COLO829 (cell line): Measurements from ENCODE around the gene OCA2.

Source experiments
- DNase-seq: peaks from one replicate; pipeline ENCODE4 v3.0.0; 2012; ENCODE audit warnings: low spot score

Gene OCA2

GRCh38 chr15:28118531-28118930 lies 19.4 kb upstream of the OCA2 start:
- no peak for DNase-seq

- DNase-seq, result no peak
These were observed 19.0 kb upstream of the OCA2 start for GRCh38 chr15:28118083-28118482.

GRCh38 chr15:28117432-28117990 lies 18.4 kb upstream of the OCA2 start:
- DNase-seq, result no peak

GRCh38 chr15:28116521-28117431 lies 17.7 kb upstream of the OCA2 start:
- DNase-seq, result no peak

GRCh38 chr15:28115871-28116270 lies 16.8 kb upstream of the OCA2 start:
- DNase-seq, result no peak

- no peak for DNase-seq
These were observed 15.9 kb upstream of the OCA2 start for GRCh38 chr15:28114721-28115622.

GRCh38 chr15:28114114-28114455 lies 15.0 kb upstream of the OCA2 start:
- no peak for DNase-seq

GRCh38 chr15:28113394-28114113 lies 14.4 kb upstream of the OCA2 start:
- no peak for DNase-seq

GRCh38 chr15:28112962-28113361 lies 13.8 kb upstream of the OCA2 start:
- DNase-seq, result no peak

GRCh38 chr15:28112101-28112760 lies 13.1 kb upstream of the OCA2 start:
- no peak for DNase-seq

GRCh38 chr15:28111543-28111942 lies 12.4 kb upstream of the OCA2 start:
- DNase-seq, result no peak

- DNase-seq, result no peak
These were observed 11.4 kb upstream of the OCA2 start for GRCh38 chr15:28110481-28110881.

GRCh38 chr15:28109626-28110455 lies 10.7 kb upstream of the OCA2 start:
- no peak for DNase-seq

- no peak for DNase-seq
These were observed 8.8 kb upstream of the OCA2 start for GRCh38 chr15:28107904-28108275.

GRCh38 chr15:28107111-28107903 lies 8.2 kb upstream of the OCA2 start:
- DNase-seq, result no peak

GRCh38 chr15:28106294-28107110 lies 7.4 kb upstream of the OCA2 start:
- DNase-seq, result no peak

GRCh38 chr15:28105793-28106192 lies 6.7 kb upstream of the OCA2 start:
- DNase-seq, result no peak

GRCh38 chr15:28105224-28105791 lies 6.2 kb upstream of the OCA2 start:
- no peak for DNase-seq

- DNase-seq, result no peak
These were observed 5.2 kb upstream of the OCA2 start for GRCh38 chr15:28104326-28104725.
